ENCODE measurements around the gene HYOU1. TPM values are rescaled to one million over a fixed set of nuclear protein-coding genes. Genes with fewer than 3 reads are reported as not detected.
"Not testable (repeated sequence)": the region's sequence is repeated elsewhere in the genome, so short reads cannot be mapped to it uniquely, and the experiment has no call there.

HYOU1 gene, protein sequence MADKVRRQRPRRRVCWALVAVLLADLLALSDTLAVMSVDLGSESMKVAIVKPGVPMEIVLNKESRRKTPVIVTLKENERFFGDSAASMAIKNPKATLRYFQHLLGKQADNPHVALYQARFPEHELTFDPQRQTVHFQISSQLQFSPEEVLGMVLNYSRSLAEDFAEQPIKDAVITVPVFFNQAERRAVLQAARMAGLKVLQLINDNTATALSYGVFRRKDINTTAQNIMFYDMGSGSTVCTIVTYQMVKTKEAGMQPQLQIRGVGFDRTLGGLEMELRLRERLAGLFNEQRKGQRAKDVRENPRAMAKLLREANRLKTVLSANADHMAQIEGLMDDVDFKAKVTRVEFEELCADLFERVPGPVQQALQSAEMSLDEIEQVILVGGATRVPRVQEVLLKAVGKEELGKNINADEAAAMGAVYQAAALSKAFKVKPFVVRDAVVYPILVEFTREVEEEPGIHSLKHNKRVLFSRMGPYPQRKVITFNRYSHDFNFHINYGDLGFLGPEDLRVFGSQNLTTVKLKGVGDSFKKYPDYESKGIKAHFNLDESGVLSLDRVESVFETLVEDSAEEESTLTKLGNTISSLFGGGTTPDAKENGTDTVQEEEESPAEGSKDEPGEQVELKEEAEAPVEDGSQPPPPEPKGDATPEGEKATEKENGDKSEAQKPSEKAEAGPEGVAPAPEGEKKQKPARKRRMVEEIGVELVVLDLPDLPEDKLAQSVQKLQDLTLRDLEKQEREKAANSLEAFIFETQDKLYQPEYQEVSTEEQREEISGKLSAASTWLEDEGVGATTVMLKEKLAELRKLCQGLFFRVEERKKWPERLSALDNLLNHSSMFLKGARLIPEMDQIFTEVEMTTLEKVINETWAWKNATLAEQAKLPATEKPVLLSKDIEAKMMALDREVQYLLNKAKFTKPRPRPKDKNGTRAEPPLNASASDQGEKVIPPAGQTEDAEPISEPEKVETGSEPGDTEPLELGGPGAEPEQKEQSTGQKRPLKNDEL
- total RNA-seq (2014; rRNA removed; shearing (Covaris generic)): 172 and 186 TPM in 2 replicates

DNA sequence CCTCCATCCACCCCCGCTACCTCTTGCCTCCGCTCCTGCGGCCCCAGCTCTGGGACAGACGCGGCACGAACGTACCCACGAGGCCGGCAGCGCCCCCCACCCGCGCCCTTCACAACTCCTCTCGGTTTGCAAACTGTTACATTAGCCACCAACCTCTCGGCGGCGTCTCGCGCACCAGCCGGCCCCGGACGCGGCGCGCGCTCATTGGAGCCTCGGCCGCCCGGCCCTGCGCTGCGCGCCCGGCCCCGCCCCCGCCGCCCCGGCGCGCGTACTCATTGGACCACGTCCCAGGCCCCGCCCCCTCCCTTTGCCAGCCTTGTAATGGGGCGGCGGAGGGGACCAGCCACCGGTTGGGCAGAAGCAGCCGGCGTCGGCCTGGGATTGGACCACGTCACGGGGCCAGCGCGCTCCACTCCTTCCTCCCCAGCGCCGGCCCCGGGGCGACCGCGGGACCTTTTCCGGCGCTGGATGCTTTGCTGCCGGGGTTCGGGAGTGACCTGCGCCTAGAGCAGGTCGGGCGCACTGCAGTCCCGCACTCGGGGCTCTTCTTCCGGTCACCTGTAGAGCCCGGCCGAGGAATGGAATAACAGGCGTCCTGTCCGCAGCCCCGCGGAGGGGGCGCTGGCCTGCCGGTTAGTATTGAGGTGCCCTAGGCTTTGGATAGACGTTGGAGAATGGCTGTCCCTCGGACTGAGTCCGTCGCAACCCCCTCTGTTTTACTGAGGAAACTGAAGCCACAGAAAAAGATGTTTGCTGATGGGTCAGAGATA lies at the start of gene HYOU1:
TSS of gene HYOU1 (minus strand) at position 206 of the 770 bp plus-strand sequence. CDS start 1,045 bp downstream, outside the sequence.
- peak; percentile 98 for DNase-seq (ENCODE audit: low read depth)

DNA sequence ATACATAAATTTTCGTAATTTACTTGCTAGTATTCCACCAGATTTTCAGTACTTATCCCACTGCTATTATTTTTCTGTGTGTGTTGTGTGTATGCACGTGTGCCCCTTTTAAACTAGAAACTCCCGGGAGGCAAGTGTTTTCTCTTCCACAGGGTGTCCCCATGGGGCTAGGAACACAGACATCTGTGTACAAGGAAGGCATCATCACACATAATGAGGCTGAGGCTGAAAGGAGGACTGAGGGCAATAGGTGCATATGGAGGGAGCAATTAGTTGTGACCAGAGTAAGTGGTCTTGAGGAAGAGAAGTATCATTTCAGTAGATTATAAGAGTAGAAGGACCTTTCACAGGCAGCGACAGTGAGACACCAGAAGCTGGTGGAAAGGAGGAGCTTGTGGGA lies 46.8 kb upstream of the HYOU1 start:
- DNase-seq (ENCODE audit: low read depth): no peak

DNA sequence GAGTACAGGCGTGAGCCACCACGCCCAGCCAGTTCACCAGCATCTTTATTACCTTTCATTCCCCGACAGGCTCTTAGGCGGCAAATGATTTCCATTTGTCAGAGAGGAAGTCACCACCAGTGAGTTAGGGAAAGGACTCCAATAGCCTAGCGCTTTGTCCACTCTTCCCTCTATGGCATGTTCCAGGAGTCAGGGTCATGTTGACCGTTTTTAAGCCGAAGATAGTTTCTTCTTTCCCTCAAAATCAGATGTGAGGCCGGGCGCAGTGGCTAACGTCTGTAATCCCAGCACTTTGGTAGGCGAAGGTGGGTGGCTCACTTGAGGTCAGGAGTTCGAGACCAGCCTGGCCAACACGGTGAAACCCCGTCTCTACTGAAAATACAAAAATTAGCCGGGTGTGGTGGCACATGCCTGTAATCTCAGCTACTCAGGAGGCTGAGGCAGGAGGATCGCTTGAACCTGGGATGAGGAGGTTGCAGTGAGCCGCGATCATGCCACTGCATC lies 46.2 kb upstream of the HYOU1 start:
- not testable (repeated sequence) for DNase-seq (ENCODE audit: low read depth)

DNA sequence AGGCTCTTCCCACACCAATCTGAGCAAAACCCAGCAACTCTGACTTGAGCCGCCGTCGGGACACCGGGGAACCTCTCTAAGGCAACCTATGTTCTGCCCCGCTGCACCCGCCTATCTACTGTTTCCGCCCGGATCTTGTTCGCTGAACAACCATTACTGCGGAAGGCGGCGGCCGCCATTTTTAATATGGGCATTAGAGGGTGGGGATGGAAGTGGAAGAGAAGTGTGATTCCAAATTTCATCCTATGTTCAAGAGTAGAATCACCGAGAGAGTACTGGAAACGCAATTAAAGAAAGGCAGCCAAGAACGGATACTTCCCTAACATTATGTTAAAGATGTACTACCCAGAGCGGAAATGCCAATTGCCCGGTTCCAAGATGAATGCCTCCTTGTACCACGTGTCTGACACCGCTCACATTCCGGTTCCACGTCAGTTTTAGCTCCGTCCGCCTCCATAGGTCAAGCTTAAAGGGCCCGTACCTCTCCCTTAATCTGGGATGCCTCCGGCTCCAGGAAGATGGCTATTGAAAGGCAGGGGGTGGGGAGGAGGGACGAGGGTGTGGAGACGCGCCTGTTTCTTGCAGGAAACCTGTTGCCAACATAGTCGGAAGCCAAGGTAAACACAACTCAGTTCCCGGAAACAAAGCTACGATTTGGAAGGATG lies 44.9 kb upstream of the HYOU1 start, which contains the start of gene DPAGT1:
TSS of gene DPAGT1 (minus strand) at position 95 of the 665 bp plus-strand sequence. CDS start 198 bp downstream, outside the sequence.
- peak; percentile 96 for DNase-seq (ENCODE audit: low read depth)

DNA sequence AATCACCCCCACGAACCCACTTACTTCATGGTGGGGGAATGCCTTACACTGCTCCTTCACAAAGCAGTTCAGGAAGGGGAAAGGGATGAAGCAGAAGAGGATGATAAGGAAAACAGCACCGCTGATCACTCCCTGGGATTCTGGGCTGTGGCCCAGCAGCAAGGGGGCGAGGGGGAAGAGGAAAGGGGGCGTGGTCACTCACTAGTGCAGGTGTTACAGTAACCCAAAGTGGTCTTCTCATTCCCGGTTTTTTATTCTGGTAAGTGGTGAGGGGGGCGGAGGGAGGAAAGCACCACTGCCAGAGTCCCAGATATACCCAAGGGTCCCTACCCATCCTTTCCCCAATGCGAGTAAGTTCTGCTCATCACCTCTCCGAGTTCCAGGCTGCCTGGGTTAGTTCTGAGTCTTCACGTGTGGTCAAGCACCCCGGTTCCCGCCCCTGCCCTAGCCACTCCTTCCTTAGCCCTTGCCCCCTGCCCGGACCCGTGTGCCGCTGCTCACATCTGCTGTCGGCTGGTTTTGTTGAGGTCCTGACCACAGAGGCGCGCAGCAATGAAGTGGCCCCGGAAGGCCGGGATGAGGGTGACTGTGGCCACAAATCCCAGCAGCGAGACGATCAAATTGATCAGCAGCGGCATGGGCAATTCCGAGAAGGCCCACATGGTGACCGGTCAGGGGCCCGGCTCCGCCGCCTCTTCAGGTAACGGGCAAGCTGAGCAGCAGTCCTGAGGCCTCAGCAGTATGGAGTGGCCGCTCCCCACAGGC lies 44.2 kb upstream of the HYOU1 start:
- DNase-seq (ENCODE audit: low read depth): peak; percentile 30

DNA sequence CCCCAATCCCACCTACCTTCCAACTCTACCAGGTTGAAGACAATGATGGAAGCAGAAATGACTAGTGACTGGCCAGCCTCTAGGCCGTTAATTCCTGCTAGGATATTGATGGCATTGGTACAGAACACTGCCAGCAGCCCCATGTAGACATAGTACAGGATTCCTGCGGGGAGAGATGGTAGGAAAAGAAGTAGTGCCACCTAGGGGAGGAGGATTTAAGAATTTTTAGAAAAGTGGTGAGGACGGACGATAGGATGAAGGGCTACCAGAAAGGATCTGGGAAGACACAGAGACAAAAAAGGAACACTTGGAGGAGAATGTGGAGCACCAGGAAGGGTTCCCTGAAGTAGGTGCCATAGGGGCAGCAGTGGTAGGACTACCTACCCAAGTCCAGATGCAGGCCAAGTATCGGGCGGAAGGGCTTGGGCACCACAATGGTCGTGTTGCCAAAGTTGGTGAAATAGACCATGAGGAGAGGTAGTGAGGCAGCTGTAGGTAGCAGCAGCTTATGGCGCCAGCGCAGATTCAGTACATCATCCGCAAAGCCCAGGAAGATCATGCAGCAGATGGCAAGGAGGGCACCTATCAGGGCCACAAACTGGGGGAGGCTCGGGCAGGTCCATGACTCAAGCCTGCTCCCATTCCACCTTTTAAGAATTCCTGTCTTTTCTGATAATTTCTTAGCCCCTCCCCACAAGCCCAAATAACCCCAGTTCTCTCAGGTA lies 43.4 kb upstream of the HYOU1 start:
- peak; percentile 21 for DNase-seq (ENCODE audit: low read depth)

DNA sequence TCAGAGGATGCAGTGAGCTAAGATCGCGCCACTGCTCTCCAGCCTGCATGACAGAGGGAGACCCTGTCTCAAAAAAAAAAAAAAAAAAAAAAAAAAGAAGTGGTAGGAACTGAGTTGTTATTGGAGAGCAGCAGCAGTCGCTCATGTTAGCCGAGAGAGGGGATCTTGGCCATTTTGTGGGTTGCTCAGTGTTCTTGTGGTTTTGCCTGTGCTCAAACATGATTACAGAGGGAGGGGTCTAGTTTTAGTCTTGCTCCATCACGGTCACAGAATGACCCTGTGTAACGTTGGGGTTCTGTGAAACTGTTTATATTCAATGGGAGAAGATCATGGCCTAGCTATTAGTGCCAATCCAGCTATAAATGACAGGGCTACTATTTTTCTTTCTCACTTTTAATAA lies 42.7 kb upstream of the HYOU1 start:
- DNase-seq (ENCODE audit: low read depth): no peak

DNA sequence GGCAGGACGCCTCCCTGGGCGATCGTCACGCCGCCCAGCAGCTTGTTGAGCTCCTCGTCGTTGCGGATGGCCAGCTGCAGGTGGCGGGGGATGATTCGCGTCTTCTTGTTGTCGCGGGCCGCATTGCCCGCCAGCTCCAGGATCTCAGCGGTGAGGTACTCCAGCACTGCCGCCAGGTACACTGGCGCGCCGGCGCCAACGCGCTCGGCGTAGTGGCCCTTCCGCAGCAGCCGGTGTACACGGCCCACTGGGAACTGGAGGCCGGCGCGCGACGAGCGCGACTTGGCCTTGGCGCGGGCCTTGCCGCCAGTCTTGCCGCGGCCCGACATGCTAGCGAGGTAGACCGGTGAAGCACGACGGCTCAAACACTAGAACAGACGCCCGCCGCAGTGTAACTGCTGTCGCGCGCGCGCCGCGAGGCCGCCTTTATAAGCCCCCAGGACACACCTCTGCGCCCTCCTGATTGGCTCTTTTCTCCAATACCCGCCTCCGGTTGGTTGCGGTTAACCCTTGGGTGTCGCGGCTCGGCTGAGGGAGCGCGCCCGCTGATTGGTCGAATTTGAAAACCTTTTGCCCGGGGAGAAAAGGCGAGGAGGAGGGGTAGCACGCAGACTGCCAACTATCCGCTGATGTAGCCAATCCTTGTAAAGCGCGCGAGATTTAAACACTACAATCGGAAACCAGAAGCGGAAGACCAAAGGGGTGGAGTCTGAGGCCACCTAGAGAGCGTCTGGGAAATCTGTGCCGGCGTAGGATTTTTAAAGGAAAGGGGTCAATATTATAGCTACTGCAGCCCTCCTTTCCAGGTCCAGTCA lies 38.3 kb upstream of the HYOU1 start:
- peak; percentile 98 for DNase-seq (ENCODE audit: low read depth)

DNA sequence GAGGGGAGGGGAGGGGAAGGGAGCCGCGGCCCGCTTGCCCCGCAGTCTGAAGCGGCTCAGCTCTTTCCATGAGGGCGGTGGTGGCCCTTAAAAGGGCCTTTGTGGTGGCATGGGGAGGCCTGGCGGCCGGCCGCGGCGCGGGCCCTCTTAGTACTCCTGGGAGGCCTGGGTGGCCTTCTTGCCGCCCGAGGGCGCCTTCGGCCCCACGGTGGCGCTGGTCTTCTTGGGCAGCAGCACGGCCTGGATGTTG lies 37.7 kb upstream of the HYOU1 start:
- peak; percentile 84 for DNase-seq (ENCODE audit: low read depth)

DNA sequence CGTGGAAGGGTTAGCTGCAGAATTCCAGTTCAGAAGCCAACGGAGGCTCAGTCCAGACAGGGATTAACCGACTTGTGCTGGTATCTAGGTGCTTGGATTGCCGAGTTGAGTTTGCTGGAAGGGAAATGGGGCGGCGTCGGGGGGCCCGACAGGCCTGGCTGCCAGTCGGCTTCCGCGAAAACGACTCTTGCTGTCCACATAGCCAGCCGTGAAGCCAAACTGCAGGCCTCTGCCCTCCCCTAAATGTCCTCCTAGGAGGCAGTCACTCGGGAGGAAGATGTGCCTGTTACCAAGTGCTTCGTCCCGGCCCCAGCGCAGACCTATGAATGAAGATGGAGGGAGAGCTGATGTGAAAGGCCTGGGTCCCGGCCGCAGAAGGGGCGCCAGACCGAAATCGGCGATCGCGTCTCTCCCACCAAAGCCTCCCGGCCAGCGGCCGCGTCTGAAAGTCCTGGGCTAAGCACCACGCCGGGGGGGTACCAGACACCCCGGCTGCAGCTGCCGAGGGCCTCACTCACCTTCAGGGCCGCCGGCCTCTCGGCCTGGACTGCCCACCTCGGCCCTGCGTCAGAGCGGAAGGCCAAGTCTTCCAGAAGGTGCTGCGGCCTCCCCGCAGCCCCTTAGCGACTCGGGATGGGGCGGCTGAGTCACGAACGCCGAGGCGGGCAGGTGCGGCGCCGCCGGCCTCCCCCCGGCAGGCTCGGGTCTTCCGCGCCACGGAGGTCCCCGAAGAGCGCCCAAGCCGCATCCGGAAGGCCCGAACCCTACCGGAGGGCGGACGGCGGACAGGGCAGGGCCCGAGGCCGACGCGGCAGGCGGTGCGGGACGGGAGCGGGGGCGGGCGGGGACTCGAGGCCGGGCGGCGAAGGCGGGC lies 37.2 kb upstream of the HYOU1 start:
- peak; percentile 41 for DNase-seq (ENCODE audit: low read depth)

DNA sequence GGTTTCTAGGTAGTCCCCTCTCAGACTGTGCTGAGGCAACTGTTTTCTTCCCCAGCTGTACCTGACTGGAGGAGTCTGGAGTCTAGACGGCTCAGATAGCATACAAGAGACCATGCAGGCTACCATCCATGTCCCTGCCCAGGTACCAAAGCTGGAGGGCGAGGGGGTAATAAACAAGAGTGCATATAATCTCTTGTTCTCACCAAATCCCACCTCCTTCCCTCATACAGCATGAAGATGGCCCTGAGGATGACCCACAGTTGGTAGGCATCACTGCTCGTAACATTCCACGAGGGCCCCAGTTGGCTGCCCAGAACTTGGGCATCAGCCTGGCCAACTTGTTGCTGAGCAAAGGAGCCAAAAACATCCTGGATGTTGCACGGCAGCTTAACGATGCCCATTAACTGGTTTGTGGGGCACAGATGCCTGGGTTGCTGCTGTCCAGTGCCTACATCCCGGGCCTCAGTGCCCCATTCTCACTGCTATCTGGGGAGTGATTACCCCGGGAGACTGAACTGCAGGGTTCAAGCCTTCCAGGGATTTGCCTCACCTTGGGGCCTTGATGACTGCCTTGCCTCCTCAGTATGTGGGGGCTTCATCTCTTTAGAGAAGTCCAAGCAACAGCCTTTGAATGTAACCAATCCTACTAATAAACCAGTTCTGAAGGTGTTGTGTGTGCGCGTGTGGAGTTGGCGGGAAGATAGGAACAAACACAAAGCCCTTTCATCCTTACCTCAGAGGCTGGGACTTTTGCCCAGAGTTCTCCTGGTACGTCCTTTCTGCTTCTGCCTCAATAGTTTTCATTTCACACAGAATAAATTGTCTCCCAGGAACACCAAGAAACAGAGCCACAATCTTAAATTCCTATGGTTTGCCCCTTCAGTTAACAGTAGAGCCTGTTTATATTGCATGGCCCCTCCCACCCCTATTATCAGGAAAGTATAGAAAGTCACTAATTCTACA lies 36.2 kb upstream of the HYOU1 start:
- DNase-seq (ENCODE audit: low read depth): no peak

DNA sequence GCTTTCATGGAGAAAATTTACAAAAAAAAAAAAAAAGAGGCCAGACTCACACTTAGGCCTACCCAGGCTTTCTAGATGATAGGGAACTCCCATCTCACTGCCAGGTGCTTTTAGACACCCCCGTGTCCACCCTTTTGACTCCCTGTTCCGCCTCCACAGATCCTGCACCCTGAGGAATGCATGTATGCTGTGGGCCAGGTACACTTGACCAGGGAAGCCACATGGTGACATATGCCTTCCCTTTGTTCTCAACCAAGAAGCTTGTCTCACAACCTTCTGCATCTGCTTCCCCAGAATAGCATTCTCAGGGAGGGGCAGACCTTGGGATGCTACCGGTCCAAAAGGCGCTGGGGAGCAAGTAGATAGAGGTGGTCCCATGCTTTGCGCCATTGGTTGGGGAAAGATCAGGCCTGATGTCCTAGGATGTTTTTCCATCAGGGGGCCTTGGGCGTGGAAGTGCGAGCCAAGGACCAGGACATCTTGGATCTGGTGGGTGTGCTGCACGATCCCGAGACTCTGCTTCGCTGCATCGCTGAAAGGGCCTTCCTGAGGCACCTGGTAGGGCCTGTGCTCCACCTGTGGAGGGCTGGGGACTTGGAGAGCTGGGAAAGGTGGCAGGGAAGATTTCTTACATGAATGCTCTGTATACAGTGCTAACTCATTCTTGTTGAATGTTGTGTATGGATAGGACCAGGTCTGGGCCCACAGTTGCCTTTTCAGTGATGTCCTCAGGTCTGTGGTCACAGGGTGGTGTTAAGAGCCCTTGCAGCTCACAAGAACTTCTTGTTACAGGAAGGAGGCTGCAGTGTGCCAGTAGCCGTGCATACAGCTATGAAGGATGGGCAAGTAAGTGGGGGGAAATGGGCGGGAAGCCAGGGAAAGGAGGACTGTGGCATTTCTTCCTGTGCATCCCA lies 35.2 kb upstream of the HYOU1 start:
- DNase-seq (ENCODE audit: low read depth): no peak

DNA sequence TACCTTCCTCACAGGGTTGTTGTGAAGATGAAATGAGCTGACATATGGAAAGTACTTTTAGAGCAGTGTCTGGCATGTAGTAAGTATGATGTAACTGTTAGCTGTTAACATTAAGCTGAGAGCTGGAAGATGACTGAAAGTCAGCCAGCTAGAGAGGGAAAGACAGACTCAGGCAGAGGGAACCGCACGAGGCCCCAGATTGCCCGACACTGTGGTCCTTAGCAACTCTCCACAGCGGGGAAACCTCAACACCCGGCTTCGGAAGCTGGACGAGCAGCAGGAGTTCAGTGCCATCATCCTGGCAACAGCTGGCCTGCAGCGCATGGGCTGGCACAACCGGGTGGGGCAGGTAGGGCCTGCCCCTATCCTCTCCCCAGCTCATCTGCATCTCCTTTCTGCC lies 34.2 kb upstream of the HYOU1 start:
- no peak for DNase-seq (ENCODE audit: low read depth)

DNA sequence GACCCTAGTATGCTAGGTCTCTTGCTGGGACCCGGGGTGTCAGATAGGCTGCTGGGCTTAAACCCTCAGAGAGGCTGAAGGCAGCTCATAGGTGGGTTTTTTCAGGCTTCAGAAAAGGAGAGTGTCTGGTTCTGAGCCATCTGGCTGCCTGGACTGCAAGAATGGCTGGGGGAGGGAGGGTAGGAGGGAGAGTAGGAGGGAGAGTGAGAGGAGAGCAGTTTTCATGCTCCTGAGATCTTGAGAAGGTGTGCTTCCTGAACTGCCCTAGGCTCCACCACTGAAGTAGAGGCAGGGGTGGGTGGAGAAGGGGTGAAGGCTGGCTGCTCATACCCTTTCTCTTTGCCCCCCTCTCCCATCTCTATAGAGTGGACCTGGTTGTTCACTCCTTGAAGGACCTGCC lies 32.3 kb upstream of the HYOU1 start:
- no peak for DNase-seq (ENCODE audit: low read depth)

DNA sequence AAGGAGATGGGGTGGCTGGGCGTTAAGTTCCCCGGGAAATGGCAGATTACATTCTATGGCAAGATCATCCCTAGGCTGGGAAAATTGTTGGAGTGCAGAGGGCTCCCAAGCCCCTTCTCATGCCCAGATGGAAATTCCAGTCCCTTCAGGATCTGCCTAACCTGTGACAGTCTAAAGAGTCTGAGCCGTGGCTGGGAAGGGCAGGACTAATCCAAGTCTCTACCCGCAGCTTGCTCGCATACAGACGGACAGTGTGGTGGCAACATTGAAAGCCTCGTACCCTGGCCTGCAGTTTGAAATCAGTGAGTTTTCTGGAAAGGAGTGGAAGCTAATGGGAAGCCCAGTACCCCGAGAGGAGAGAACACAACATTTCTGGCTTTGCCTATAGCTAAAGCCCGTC lies 31.4 kb upstream of the HYOU1 start:
- DNase-seq (ENCODE audit: low read depth): no peak

All from Daoy (cell line).